GM19455 (cell line): ENCODE data around the gene UNC93B1.
"Not testable (repeated sequence)": the region's sequence is repeated elsewhere in the genome, so short reads cannot be mapped to it uniquely, and the experiment has no call there.

Experiments
- ATAC-seq: cut with Tn5 transposase; IDR thresholded peaks from one replicate; pipeline ENCODE4 v1.9.1; 2021; ENCODE audit not compliant: unreplicated experiment

UNC93B1 gene

DNA sequence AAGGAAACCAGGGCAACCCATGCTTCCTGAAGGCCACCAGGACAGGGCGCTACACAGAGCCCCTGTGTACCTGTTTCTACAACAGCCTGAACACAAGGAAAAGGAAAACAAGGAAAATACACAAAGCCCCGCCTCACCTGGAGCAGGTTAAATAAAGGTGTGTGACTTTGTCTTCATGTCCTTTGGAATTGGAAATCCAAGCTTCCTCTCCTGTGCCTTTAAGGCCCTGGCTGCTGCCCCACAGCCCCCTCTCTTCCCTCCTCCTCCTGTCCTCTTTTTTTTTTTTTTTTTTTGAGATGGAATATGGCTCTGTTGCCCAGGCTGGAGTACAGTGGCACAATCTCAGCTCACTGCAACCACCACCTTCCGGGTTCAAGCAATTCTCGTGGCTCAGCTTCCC lies 57.5 kb downstream of the UNC93B1 start:
- ATAC-seq, result not testable (repeated sequence)

GRCh38 chr11:67943406-67943805 lies 60.5 kb downstream of the UNC93B1 start:
- not testable (repeated sequence) for ATAC-seq
